Endothelial cell of hepatic sinusoid (primary cell): ENCODE results near the gene ORMDL2.
"Not testable (repeated sequence)": the region's sequence is repeated elsewhere in the genome, so short reads cannot be mapped to it uniquely, and the experiment has no call there.

ENCODE experiments used
- in situ Hi-C: cut with HindIII; loops from 2 replicates; pipeline ENCODE4 v1.10.0; 2017; ENCODE audit warnings: low sequenced_read_pairs

The ORMDL2 gene

DNA sequence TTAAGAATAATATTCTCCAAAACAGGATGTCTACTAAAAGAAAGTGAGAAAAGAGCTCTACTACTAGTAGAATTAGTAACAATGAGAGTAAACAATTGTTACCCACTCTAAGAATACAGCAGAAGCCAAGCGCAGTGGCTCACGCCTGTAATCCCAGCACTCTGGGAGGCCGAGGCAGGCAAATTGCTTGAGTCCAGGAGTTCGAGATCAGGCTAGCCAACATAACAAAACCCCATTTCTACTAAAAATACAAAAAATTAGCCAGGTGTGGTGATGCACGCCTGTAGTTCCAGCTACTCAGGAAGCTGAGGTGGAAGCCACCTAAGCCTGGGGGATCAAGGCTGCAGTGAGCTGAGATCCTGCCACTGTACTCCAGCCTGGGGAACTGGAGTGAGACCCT, 6.9 kb downstream of the ORMDL2 start:
- in situ Hi-C loops = no loop called here

DNA sequence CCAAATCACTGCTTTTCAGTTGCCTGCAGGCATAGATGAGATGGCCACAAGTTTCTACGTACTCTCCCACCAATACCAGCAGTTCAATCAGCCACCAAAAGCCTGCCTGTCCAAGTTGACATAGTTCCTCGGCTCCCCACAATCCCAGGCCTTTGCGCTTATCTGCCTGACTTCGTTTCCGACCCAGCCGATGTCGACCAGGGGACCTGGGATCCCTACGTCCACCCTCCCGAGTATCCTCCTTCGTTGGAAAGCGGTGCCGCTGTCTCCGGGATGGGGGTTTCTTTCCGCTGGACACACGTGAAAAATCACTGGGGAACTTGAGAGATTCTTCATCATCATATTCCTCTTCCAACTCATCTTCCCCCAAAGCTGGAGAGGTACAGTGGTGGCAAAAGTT, 10.0 kb downstream of the ORMDL2 start:
- in situ Hi-C loops = no loop called here

DNA sequence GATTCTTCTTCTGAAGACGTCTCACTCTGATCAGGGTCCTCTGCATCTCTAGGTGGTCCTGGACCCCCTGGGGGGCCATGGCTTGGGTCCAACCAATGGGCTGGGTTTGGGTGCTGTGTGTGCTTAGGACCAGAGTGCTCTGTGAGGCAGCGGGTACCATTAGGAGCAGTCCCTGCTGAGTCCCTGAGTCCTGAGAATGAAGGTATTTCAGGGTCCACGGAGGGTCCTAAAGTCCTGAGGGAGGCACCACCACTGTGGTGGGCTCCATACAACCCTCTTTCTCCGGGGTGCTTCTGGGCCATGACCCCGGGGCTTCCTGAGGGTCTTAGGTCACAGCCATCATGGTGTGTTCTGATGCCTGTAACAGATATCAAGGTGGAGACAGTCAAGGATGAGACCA, 10.5 kb downstream of the ORMDL2 start:
- in situ Hi-C loops = no loop called here

GRCh38 chr12:55829967-55830600, 12.2 kb downstream of the ORMDL2 start:
- in situ Hi-C loops = no loop called here

- in situ Hi-C loops = no loop called here
Measured at GRCh38 chr12:55830601-55831446, 13.0 kb downstream of the ORMDL2 start.

DNA sequence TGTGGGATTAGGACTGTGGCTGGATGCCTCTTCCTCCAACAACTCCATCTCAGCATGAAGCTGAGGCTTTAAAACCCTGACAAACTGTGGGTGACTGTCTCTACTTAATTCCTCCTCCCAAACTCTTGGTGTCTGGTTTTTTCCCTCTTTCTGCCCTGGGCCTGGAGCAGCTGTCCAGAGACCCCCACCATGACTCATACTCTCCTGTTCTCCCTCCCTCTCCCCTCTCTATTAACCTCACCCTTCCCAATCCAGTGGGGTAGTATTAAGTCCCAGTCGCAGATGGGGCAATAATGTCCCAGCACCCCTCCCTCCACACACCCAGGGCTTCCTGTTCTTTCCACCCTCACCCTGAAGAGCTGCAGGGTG, 13.6 kb downstream of the ORMDL2 start:
- in situ Hi-C loops = no loop called here

DNA sequence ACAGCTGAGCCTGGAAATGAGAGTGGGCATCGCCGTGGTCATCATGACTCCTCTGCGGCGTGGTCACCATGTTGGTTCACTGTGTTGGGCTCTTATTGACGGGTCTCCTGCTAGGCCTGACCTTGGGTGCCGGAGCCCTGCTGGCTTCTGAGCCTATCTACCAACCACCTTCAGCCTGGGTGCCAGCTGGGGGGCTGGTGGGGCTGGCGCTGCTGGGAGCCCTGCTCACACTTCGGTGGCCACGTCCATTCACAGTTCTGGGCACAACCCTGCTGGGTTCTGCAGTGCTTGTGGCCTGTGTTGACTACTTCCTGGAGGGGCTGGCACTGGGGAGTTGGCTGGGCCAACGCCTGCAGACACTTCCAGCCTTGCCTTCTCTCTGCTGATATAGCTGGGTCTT, 15.2 kb downstream of the ORMDL2 start:
- in situ Hi-C loops = no loop called here

DNA sequence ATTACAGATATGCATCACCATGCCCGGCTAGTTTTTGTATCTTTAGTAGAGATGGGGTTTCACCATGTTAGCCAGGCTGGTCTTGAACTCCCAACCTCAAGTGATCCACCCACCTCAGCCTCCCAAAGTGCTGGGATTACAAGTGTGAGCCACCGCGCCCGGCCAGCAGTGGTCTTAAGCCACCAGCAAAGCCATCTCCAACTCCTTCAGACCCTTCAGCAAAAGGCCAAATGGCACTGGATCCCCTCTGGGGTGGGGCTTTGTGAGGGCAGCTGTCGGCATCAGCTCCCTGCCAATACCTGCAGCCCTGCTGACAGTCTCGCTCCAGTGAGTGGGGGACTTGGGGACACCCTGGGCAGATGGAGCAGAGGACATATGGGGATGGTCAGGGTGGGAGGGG, 16.6 kb downstream of the ORMDL2 start:
- in situ Hi-C loops = not testable (repeated sequence)

GRCh38 chr12:55838361-55838760, 20.5 kb downstream of the ORMDL2 start:
- in situ Hi-C loops = no loop called here

GRCh38 chr12:55839345-55840140, 21.7 kb downstream of the ORMDL2 start:
- in situ Hi-C loops = loop anchor here (5.0 kb wide), 1 partner anchor 88 kb away; the partner anchor contains the start of gene PYM1

GRCh38 chr12:55840581-55841351, 22.9 kb downstream of the ORMDL2 start:
- in situ Hi-C loops = loop anchor here (5.0 kb wide), 1 partner anchor 87 kb away; the partner anchor contains the start of gene PYM1

- in situ Hi-C loops = loop anchor here (5.0 kb wide), 1 partner anchor 84 kb away; the partner anchor contains the start of gene PYM1
Measured at GRCh38 chr12:55842681-55843429, 25.0 kb downstream of the ORMDL2 start, which contains the start of gene MMP19. Gene MMP19, minus strand, starts transcription at chr12:55842936. Its CDS starts 106 bp downstream, at chr12:55842830.

GRCh38 chr12:55843431-55843830, 25.6 kb downstream of the ORMDL2 start:
- in situ Hi-C loops = loop anchor here (5.0 kb wide), 1 partner anchor 84 kb away; the partner anchor contains the start of gene PYM1

DNA sequence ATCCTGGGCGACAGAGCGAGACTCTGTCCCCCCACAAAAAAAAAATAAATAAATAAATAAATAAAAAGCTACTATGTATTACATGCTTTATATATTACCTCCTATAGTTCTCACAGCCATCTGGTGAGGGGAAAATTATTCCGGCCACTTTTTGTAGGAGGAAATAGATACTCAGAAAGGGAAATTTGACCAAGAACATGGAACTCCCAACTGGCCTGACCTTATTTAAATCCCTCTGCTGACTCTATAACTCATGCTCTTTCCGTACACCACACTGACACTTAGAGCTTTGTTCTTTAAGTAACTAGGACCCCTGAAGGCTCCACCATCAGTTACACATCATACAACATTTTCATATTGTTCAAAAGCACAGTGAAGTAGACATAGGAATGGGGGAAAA, 27.1 kb downstream of the ORMDL2 start:
- in situ Hi-C loops = loop anchor here (5.0 kb wide), 2 partner anchors 37 to 82 kb away; partner anchors contain the start of gene PYM1

GRCh38 chr12:55845361-55845760, 27.5 kb downstream of the ORMDL2 start:
- in situ Hi-C loops = loop anchor here (5.0 kb wide), 1 partner anchor 37 kb away; no protein-coding TSS in a partner anchor

- in situ Hi-C loops = loop anchor here (5.0 kb wide), 1 partner anchor 36 kb away; no protein-coding TSS in a partner anchor
Measured at GRCh38 chr12:55845785-55846496, 28.1 kb downstream of the ORMDL2 start.

GRCh38 chr12:55847033-55847432, 29.2 kb downstream of the ORMDL2 start:
- in situ Hi-C loops = loop anchor here (5.0 kb wide), 1 partner anchor 35 kb away; no protein-coding TSS in a partner anchor

- in situ Hi-C loops = loop anchor here (5.0 kb wide), 1 partner anchor 35 kb away; no protein-coding TSS in a partner anchor
Measured at GRCh38 chr12:55847603-55848291, 29.9 kb downstream of the ORMDL2 start.
